CD14-positive monocyte (primary cell): Measurements from ENCODE around the gene PPA2. TPM values are rescaled to one million over a fixed set of nuclear protein-coding genes. Genes with fewer than 3 reads are reported as not detected.

ENCODE experiments used
- DNase-seq, 3 donors: peaks; one replicate each; pipeline ENCODE4 v3.0.0-alpha.2; 2011 to 2022
- H2AFZ ChIP-seq: 2 replicates; pipeline ENCODE4 v1.6.0; 2012; ENCODE audit warnings: mild to moderate bottlenecking, low read depth, low read length, inconsistent platforms; ENCODE audit not compliant: insufficient read depth, poor library complexity, severe bottlenecking
- H3K27ac ChIP-seq, 2 donors: 1 replicate in 1 of 2; 2 replicates in 1 of 2; pipeline ENCODE4 v1.5.1; 2012 to 2013; ENCODE audit warnings: low read length in 2 of 2, control low read depth in 1 of 2, inconsistent platforms in 1 of 2, low read depth in 1 of 2, mild to moderate bottlenecking in 1 of 2
- H3K27me3 ChIP-seq, 2 donors: one replicate each; pipeline versions ENCODE4 v1.6.0 to v1.6.1; 2011 to 2013; ENCODE audit warnings: low read length in 2 of 2; ENCODE audit not compliant: control insufficient read depth in 2 of 2, insufficient read depth in 2 of 2
- H3K36me3 ChIP-seq, 2 donors: replicated peaks in 1 of 2; 1 replicate in 1 of 2; 2 replicates in 1 of 2; pipeline versions ENCODE4 v1.5.1 to v1.6.1; 2012 to 2013; ENCODE audit warnings: low read length in 2 of 2, control low read depth in 1 of 2, inconsistent platforms in 1 of 2, mild to moderate bottlenecking in 1 of 2; ENCODE audit not compliant: insufficient read depth in 2 of 2, control insufficient read depth in 1 of 2
- H3K4me1 ChIP-seq, 2 donors: 1 replicate in 1 of 2; 2 replicates in 1 of 2; pipeline versions ENCODE4 v1.5.1 to v1.6.1; 2012 to 2013; ENCODE audit warnings: low read length in 2 of 2, control low read depth in 1 of 2, inconsistent platforms in 1 of 2, mild to moderate bottlenecking in 1 of 2, moderate library complexity in 1 of 2; ENCODE audit not compliant: insufficient read depth in 2 of 2, control insufficient read depth in 1 of 2
- H3K4me2 ChIP-seq: replicated peaks from 2 replicates; pipeline ENCODE3; 2012; ENCODE audit warnings: low read length, moderate library complexity, mild to moderate bottlenecking; ENCODE audit not compliant: poor library complexity, severe bottlenecking; ENCODE audit errors: extremely low read depth
- H3K4me3 ChIP-seq, 3 experiments: fragments of 200-600 bp in 1 of 3; sonication (generic) in 1 of 3; replicated peaks in 1 of 3; 1 replicate in 2 of 3; 2 replicates in 1 of 3; pipeline ENCODE4 v1.5.1; 2011 to 2013; ENCODE audit warnings: low read length in 3 of 3, mild to moderate bottlenecking in 3 of 3, control low read depth in 2 of 3, low read depth in 2 of 3, inconsistent platforms in 1 of 3, moderate library complexity in 1 of 3
- H3K79me2 ChIP-seq: 2 replicates; pipeline ENCODE4 v1.6.0; 2012; ENCODE audit warnings: mild to moderate bottlenecking, control low read depth, inconsistent platforms, low read length, moderate library complexity; ENCODE audit not compliant: insufficient read depth
- H3K9ac ChIP-seq: 2 replicates; pipeline ENCODE4 v1.6.0; 2017; ENCODE audit warnings: low read length, mild to moderate bottlenecking; ENCODE audit not compliant: insufficient read depth, poor library complexity, severe bottlenecking
- H3K9me3 ChIP-seq, 2 donors: replicated peaks in 1 of 2; 1 replicate in 1 of 2; 2 replicates in 1 of 2; pipeline versions ENCODE4 v1.5.1 to v1.6.1; 2012 to 2013; ENCODE audit warnings: low read length in 2 of 2, control low read depth in 1 of 2; ENCODE audit not compliant: control insufficient read depth in 1 of 2, insufficient read depth in 1 of 2
- H4K20me1 ChIP-seq: 2 replicates; pipeline ENCODE4 v1.6.0; 2012; ENCODE audit warnings: mild to moderate bottlenecking, low read length, control low read depth, moderate library complexity; ENCODE audit not compliant: insufficient read depth
- H3K27ac Mint-ChIP-seq, 7 donors: one replicate each; pipeline ENCODE4 v1.8.0; 2020; ENCODE audit warnings: mild to moderate bottlenecking in 7 of 7, mixed read lengths in 7 of 7, moderate library complexity in 6 of 7, inconsistent platforms in 2 of 7
- H3K27me3 Mint-ChIP-seq, 3 donors: one replicate each; pipeline ENCODE4 v1.8.0; 2021 to 2022; ENCODE audit warnings: low read depth in 3 of 3, mild to moderate bottlenecking in 3 of 3, mixed read lengths in 3 of 3, moderate library complexity in 3 of 3, inconsistent platforms in 1 of 3
- H3K36me3 Mint-ChIP-seq, 2 donors: one replicate each; pipeline ENCODE4 v1.8.0; 2020; ENCODE audit warnings: mixed read lengths in 2 of 2, inconsistent platforms in 1 of 2, mild to moderate bottlenecking in 1 of 2
- H3K4me1 Mint-ChIP-seq: one replicate; pipeline ENCODE4 v1.8.0; 2020; ENCODE audit warnings: mild to moderate bottlenecking, mixed read lengths
- H3K4me3 Mint-ChIP-seq, 2 donors: one replicate each; pipeline ENCODE4 v1.8.0; 2020; ENCODE audit warnings: mild to moderate bottlenecking in 2 of 2, mixed read lengths in 2 of 2, moderate library complexity in 1 of 2
- H3K9me3 Mint-ChIP-seq, 7 donors: one replicate each; pipeline ENCODE4 v1.8.0; 2020 to 2022; ENCODE audit warnings: mixed read lengths in 7 of 7, mild to moderate bottlenecking in 6 of 7, moderate library complexity in 6 of 7, inconsistent platforms in 2 of 7
- CTCF ChIP-seq: fragments of 200-600 bp; IDR thresholded peaks from one replicate; pipeline ENCODE4 v1.8.0; 2022; ENCODE audit warnings: antibody characterized with exemption, mild to moderate bottlenecking
- WGBS: methylation state at CpG from one replicate; pipeline ENCODE4 v1.1.5; 2013; ENCODE audit warnings: missing lambda C conversion rate; ENCODE audit not compliant: insufficient coverage; 5-methylcytosine and 5-hydroxymethylcytosine counted together
- intact Hi-C, 2 donors: fragments of 100-400 bp; cut with micrococcal nuclease; formaldehyde crosslinking; loops; one replicate each; pipeline versions ENCODE4 v1.15.0 to v1.15.1; 2023
- polyA plus RNA-seq, 3 donors: library from polyadenylated mRNA; depleted of rRNA in 1 of 3; unstranded in 2 of 3; stranded (reverse) in 1 of 3; fragments of 300-500 nt in 2 of 3; fragments of >200 nt in 1 of 3; fragmentation: Illumina TruSeq in 2 of 3; gene quantifications; 1 replicate in 2 of 3; 2 replicates in 1 of 3; pipeline ENCODE4 v1.2.3, GENCODE V29; 2012 to 2021

The PPA2 gene
- polyA plus RNA-seq, 3 donors, result 24.8 to 128 (median 110) TPM

GRCh38 chr4:105462576-105462975 lies 11.3 kb downstream of the PPA2 start:
- no peak overlapping the region for H3K4me2 ChIP-seq
- TF ChIP-seq CTCF, result no peak
- no peaks in the 10 kb centered on the region for H3K27me3 ChIP-seq
- no peak overlapping the region for H2AFZ ChIP-seq
- H3K4me3 Mint-ChIP-seq, result no peak overlapping the region
- no CpG with 5 or more reads among the region's 3 CpGs for WGBS
- H3K36me3 Mint-ChIP-seq, result peaks cover 41 to 49% of the 10 kb centered on the region in 2 donors
- peaks cover 9 to 30% of the 10 kb centered on the region in 2 donors for H3K36me3 ChIP-seq
- H3K9me3 ChIP-seq, result peaks cover 6 to 9% of the 10 kb centered on the region in 2 donors
- H3K79me2 ChIP-seq, result peaks cover 85% of the 10 kb centered on the region
- DNase-seq, result no peak
- intact Hi-C loops, result loop anchor here in 1 of 2 donors (10.0 kb wide), 1 partner anchor 168 kb away; no protein-coding TSS in a partner anchor
- H3K4me3 ChIP-seq, result no peak overlapping the region
- peaks cover 0 to 25% (median 7%) of the 10 kb centered on the region in 7 donors for H3K9me3 Mint-ChIP-seq
- H3K4me1 Mint-ChIP-seq, result peaks cover 35% of the 10 kb centered on the region
- H3K27ac ChIP-seq, result peak overlapping the region in 1 of 2 donors; percentile 77
- peaks cover 0 to 2% (median 0%) of the 10 kb centered on the region in 3 donors for H3K27me3 Mint-ChIP-seq
- H3K4me1 ChIP-seq, result peaks cover 21 to 26% of the 10 kb centered on the region in 2 donors
- no peak overlapping the region for H3K9ac ChIP-seq
- peaks cover 7% of the 10 kb centered on the region for H4K20me1 ChIP-seq
- H3K27ac Mint-ChIP-seq, result peak overlapping the region; percentile 37 to 87 (median 63)

GRCh38 chr4:105461621-105462382 lies 12.1 kb downstream of the PPA2 start:
- WGBS, result 0% methylated on average over 2 of the region's 6 CpGs
- H3K36me3 ChIP-seq, result peaks cover 4 to 24% of the 10 kb centered on the region in 2 donors
- peak overlapping the region in 2 of 3 experiments; percentile 41 to 48 for H3K4me3 ChIP-seq
- peaks cover 5 to 9% of the 10 kb centered on the region in 2 donors for H3K9me3 ChIP-seq
- H3K27ac ChIP-seq, result peak overlapping the region; percentile 53 to 77
- DNase-seq, result peak in 2 of 3 donors; percentile 9 to 18
- H3K4me1 Mint-ChIP-seq, result peaks cover 33% of the 10 kb centered on the region
- peak overlapping the region; percentile 34 for H3K9ac ChIP-seq
- peaks cover 0 to 22% (median 7%) of the 10 kb centered on the region in 7 donors for H3K9me3 Mint-ChIP-seq
- H2AFZ ChIP-seq, result peak overlapping the region; percentile 2
- H3K79me2 ChIP-seq, result peaks cover 82% of the 10 kb centered on the region
- no peak for TF ChIP-seq CTCF
- peak overlapping the region; percentile 81 to 91 (median 86) for H3K27ac Mint-ChIP-seq
- intact Hi-C loops, result loop anchor here in 1 of 2 donors (10.0 kb wide), 1 partner anchor 167 kb away; no protein-coding TSS in a partner anchor
- H3K4me3 Mint-ChIP-seq, result peak overlapping the region; percentile 58 to 74
- H3K36me3 Mint-ChIP-seq, result peaks cover 35 to 42% of the 10 kb centered on the region in 2 donors
- H3K27me3 ChIP-seq, result no peaks in the 10 kb centered on the region
- H4K20me1 ChIP-seq, result peaks cover 4% of the 10 kb centered on the region
- peaks cover 21 to 26% of the 10 kb centered on the region in 2 donors for H3K4me1 ChIP-seq
- peak overlapping the region; percentile 58 for H3K4me2 ChIP-seq
- H3K27me3 Mint-ChIP-seq, result peaks cover 0 to 2% (median 0%) of the 10 kb centered on the region in 3 donors
